ENCODE data around the gene LINC01488.

The LINC01488 gene

GRCh38 chr11:69465236-69466000 lies 16.0 kb upstream of the LINC01488 start:
- no peak for DNase-seq

GRCh38 chr11:69466039-69466438 lies 15.4 kb upstream of the LINC01488 start:
- DNase-seq: no peak

GRCh38 chr11:69467196-69467595 lies 14.3 kb upstream of the LINC01488 start:
- DNase-seq: no peak

- DNase-seq: no peak
Measured at GRCh38 chr11:69467646-69468045, 13.8 kb upstream of the LINC01488 start.

GRCh38 chr11:69468221-69468620 lies 13.2 kb upstream of the LINC01488 start:
- DNase-seq: no peak

GRCh38 chr11:69468911-69469885 lies 12.3 kb upstream of the LINC01488 start:
- no peak for DNase-seq

GRCh38 chr11:69470301-69470700 lies 11.2 kb upstream of the LINC01488 start:
- DNase-seq: no peak

- no peak for DNase-seq
Measured at GRCh38 chr11:69470793-69471728, 10.4 kb upstream of the LINC01488 start.

- no peak for DNase-seq
Measured at GRCh38 chr11:69471729-69472540, 9.5 kb upstream of the LINC01488 start.

- DNase-seq: no peak
Measured at GRCh38 chr11:69472541-69473275, 8.8 kb upstream of the LINC01488 start.

- DNase-seq: no peak
Measured at GRCh38 chr11:69473276-69473845, 8.1 kb upstream of the LINC01488 start.

GRCh38 chr11:69474736-69475135 lies 6.7 kb upstream of the LINC01488 start:
- no peak for DNase-seq

- DNase-seq: no peak
Measured at GRCh38 chr11:69475141-69475865, 6.2 kb upstream of the LINC01488 start.

GRCh38 chr11:69475866-69476471 lies 5.5 kb upstream of the LINC01488 start:
- no peak for DNase-seq

GRCh38 chr11:69476509-69476961 lies 4.9 kb upstream of the LINC01488 start:
- DNase-seq: no peak

- DNase-seq: no peak
Measured at GRCh38 chr11:69477086-69477485, 4.4 kb upstream of the LINC01488 start.

GRCh38 chr11:69479591-69480271 lies 1.7 kb upstream of the LINC01488 start:
- no peak for DNase-seq

- no peak for DNase-seq
Measured at GRCh38 chr11:69480547-69481392, 693 bp upstream of the LINC01488 start.
